Measurements from ENCODE around the gene MRI1. TPM values are rescaled to one million over a fixed set of nuclear protein-coding genes. Genes with fewer than 3 reads are reported as not detected.

Gene MRI1
- total RNA-seq, 6 donors from 2014 or later, result 29.4 to 155 (median 42.3) TPM

DNA sequence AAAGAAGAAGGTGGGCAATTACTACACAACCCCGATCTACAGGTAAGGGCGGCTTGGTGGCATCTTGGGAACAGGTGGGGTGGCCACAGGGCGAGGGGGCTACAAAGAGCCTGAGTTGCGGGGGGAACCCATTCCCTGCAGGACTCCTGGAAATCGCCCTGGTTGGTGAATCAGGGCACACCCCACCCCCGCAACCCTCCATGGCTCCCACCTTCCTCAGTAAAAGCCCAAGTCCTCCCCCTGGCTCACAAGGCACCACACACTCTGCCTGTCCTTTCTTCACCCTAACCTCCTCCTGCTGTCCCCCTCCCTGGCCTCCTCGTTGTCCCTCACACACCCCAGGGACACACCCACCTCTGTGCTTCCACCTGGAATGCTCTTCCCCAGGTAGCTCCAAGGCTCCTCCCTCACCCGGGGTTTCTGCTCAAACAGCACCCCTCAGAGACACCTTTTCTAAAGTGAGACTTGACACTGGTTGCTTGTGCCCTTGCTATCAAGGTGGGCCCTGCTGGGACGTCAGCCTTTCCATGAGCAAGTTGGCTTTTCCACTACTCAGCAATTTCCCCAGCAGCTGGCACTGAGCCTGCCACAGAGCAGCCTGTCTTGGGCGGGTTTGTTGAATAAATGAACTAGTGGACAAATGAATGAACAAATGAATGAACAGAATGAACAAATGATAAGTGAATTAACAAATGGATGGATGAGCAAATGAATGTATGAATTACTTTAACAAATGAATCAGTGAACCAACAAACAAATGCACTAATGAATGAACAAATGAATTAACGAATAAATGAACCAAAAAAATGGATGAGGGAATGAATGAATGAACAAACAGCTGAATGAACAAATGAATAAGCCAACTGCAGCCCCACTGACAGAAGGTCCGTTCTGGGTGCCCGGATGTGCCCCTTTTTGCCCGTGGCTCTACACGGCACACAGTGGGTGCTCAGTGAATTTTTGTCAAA is 6.2 kb upstream of the MRI1 start:
- H3K4me1 ChIP-seq, result peaks cover 0 to under 1% (median 0%) of the 10 kb centered on the region in 4 donors
- no peak overlapping the region for H3K4me3 ChIP-seq
- H3K27me3 ChIP-seq, result no peaks in the 10 kb centered on the region
- TF ChIP-seq, protein P1, sequence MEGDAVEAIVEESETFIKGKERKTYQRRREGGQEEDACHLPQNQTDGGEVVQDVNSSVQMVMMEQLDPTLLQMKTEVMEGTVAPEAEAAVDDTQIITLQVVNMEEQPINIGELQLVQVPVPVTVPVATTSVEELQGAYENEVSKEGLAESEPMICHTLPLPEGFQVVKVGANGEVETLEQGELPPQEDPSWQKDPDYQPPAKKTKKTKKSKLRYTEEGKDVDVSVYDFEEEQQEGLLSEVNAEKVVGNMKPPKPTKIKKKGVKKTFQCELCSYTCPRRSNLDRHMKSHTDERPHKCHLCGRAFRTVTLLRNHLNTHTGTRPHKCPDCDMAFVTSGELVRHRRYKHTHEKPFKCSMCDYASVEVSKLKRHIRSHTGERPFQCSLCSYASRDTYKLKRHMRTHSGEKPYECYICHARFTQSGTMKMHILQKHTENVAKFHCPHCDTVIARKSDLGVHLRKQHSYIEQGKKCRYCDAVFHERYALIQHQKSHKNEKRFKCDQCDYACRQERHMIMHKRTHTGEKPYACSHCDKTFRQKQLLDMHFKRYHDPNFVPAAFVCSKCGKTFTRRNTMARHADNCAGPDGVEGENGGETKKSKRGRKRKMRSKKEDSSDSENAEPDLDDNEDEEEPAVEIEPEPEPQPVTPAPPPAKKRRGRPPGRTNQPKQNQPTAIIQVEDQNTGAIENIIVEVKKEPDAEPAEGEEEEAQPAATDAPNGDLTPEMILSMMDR (IDR thresholded peaks at IDR 0.05), result no peak
- TF ChIP-seq POLR2A (IDR thresholded peaks at IDR 0.05) (no peak), POLR2AphosphoS5 (IDR thresholded peaks at IDR 0.05) (no peak)
- ATAC-seq (ENCODE audit: low FRiP score in 2 of 2), result no peak
- no peak for DNase-seq
- H3K36me3 ChIP-seq, result peaks cover 44 to 98% (median 84%) of the 10 kb centered on the region in 4 donors
- H3K27ac ChIP-seq, result no peak overlapping the region
- no peaks in the 10 kb centered on the region for H3K9me3 ChIP-seq
- WGBS, 2 donors, result 85 to 92% methylated on average over 13 to 15 of the region's 15 CpGs

DNA sequence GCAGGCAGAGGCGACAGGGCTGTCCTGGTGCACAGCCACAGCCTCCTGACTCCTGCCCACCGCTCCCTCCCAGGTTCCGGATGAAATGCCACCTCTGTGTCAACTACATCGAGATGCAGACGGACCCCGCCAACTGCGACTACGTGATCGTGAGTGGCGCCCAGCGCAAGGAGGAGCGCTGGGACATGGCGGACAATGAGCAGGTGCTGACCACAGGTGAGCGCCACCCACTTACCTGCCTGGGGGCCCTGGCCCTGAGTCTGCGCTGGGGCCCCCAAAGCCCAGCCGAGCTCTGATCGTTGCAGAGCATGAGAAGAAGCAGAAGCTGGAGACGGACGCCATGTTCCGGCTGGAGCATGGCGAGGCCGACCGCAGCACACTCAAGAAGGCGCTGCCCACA is 5.5 kb upstream of the MRI1 start:
- Histone ChIP-seq H3K36me3 (peaks cover 39 to 97% (median 81%) of the 10 kb centered on the region in 4 donors), H3K4me3 (no peak overlapping the region), H3K9me3 (no peaks in the 10 kb centered on the region), H3K4me1 (peaks cover 0 to 7% (median 2%) of the 10 kb centered on the region in 4 donors), H3K27ac (no peak overlapping the region), H3K27me3 (no peaks in the 10 kb centered on the region)
- TF ChIP-seq POLR2AphosphoS5 (IDR thresholded peaks at IDR 0.05), result no peak
- TF ChIP-seq, protein P1 (IDR thresholded peaks at IDR 0.05), result no peak
- TF ChIP-seq POLR2A (IDR thresholded peaks at IDR 0.05), result no peak
- no peak for TF ChIP-seq EP300 (IDR thresholded peaks at IDR 0.05)
- ATAC-seq (ENCODE audit: low FRiP score in 2 of 2) (no peak), DNase-seq (peak in 1 of 2 donors; percentile 67)
- WGBS, 2 donors, result 96 to 97% methylated on average over 17 to 21 of the region's 24 CpGs

DNA sequence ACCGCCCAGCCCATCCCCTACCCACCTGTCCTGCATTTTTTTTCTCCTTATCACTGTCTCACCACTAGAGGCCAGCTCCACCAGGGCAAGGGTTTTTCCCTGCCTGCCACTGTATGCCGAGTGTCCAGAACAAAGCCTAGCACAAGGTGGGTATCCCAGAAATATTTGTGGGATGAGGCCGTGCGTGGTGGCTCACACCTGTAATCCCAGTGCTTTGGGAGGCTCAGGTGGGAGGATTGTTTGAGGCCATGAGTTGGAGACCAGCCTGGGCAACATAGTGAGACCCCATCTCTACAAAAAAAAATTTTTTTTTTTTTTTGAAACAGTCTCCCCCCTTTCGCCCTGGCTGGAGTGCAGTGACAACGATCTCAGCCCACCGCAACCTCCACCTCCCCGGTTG is 2.9 kb upstream of the MRI1 start:
- no peak for ATAC-seq (ENCODE audit: low FRiP score in 2 of 2)

DNA sequence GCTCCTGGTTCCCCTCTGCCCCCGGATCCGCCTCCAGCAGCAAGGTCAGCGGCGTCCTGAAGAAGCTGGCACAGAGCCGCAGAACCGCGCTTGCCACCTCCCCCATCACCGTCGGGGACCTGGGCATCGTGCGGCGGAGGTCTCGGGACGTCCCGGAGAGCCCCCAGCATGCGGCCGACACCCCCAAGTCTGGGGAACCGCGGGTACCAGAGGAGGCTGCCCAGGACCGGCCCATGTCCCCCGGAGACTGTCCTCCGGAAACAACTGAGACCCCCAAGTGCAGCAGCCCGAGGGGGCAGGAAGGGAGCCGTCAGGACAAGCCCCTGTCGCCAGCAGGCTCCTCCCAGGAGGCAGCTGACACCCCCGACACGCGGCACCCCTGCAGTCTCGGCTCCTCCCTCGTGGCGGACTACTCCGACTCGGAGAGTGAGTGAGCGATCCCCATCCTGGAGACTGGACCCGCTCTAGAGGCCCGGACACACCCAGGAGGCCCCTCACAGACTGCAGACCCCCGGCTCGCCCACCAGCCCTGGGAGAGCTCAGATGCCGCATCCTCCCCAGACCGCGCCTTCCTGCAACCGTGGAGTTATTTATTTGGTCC is 1.6 kb upstream of the MRI1 start:
- peak in 1 of 2 donors; percentile 77 for DNase-seq
- Histone ChIP-seq H3K4me3 (no peak overlapping the region), H3K9me3 (no peaks in the 10 kb centered on the region), H3K4me1 (peaks cover 7 to 24% (median 18%) of the 10 kb centered on the region in 4 donors), H3K27me3 (no peaks in the 10 kb centered on the region), H3K36me3 (peaks cover 9 to 57% (median 45%) of the 10 kb centered on the region in 4 donors), H3K27ac (no peak overlapping the region)
- WGBS, 2 donors, result 89 to 92% methylated on average over 13 to 29 of the region's 42 CpGs
- TF ChIP-seq EP300 (IDR thresholded peaks at IDR 0.05) (no peak), POLR2A (IDR thresholded peaks at IDR 0.05) (no peak), POLR2AphosphoS5 (IDR thresholded peaks at IDR 0.05) (no peak)
- TF ChIP-seq, protein P1 (IDR thresholded peaks at IDR 0.05), result no peak
- no peak for ATAC-seq (ENCODE audit: low FRiP score in 2 of 2)

More for the DNA sequence above, 2.9 kb upstream of the MRI1 start:
- H3K4me3 ChIP-seq, result no peak overlapping the region
- H3K27ac ChIP-seq, result no peak overlapping the region
- peaks cover 7 to 23% (median 18%) of the 10 kb centered on the region in 4 donors for H3K4me1 ChIP-seq
- TF ChIP-seq, protein P1 (IDR thresholded peaks at IDR 0.05), result no peak
- no peak for TF ChIP-seq EP300 (IDR thresholded peaks at IDR 0.05)
- TF ChIP-seq POLR2AphosphoS5 (IDR thresholded peaks at IDR 0.05), result no peak
- no peak for TF ChIP-seq POLR2A (IDR thresholded peaks at IDR 0.05)
- peaks cover 18 to 70% (median 58%) of the 10 kb centered on the region in 4 donors for H3K36me3 ChIP-seq
- no peaks in the 10 kb centered on the region for H3K9me3 ChIP-seq
- 89 to 90% methylated on average over 8 of the region's 8 CpGs for WGBS, 2 donors
- DNase-seq, result no peak
- H3K27me3 ChIP-seq, result no peaks in the 10 kb centered on the region
